Stimulated activated CD4-positive, alpha-beta T cell treated with anti-CD3 and anti-CD28 coated beads, TNF-alpha, amount 100 ng/mL, for 1 hour (primary cell): Measurements from ENCODE around the gene STIM2.

Experiments used
- DNase-seq, 3 donors: peaks; one replicate each; pipeline ENCODE4 v3.0.0-alpha.2; 2020; ENCODE audit warnings: low read depth in 3 of 3, low spot score in 1 of 3

Gene STIM2

DNA sequence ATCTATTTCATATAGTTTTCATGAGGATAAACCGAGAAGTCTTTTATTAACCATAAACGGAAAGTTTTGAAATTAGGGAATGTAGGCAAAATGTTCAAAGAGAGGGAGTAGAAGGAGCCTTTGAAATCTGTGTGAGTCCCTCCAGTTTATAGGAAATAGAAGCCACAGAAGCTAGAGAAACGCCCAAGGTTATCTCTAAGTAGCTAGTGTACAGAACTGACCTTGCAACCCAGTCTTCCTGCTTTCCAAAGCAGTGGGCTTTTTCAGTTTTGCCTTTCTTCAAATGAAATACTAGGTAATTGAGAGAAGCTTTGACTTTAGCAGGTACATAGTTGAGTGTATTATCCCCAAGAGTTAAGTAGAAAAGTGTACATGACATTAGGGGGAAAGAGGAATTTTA, 39.4 kb downstream of the STIM2 start:
- no peak for DNase-seq

DNA sequence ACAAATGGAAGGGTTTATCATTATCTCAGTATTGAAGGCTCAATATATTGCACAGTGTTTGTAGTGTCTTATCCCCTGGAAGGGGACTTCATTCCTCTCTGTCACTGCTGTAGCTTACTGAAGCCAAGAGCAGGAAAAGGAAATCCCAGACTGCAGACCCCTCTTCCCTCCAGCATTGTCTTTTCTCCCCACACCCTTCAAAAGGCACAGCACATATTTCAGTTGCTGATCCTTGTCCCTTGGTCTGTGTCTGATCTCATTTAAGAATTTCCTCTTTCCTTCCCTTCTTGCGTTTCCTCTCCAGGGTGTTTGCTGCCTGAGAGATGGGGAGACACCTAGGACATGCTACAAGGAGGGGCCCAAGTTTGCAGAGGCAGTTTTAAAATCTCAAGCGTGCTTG, 40.1 kb downstream of the STIM2 start:
- no peak for DNase-seq

DNA sequence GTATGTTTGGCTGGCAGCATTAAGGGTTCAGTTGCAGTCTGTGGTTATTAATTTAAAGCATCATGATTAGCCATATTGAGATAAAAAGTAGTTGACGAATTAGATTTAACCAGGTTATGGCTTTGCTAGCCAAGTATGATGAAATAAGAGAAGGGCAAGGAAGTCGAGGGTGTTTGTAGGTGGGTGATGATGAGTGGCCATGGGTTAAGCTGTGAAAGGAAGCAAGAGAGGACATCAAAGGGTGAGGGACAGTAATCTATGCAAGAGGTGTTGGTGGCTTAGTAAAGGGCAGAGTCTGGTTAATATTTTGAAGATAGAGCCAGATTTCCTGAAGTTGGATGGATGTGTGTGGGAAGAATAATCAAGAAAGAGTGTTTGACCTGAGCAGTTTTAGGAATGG, 44.5 kb downstream of the STIM2 start:
- no peak for DNase-seq

- DNase-seq = no peak
Measured at GRCh38 chr4:26907731-26908599, 47.3 kb downstream of the STIM2 start.

GRCh38 chr4:26909369-26909768, 48.7 kb downstream of the STIM2 start:
- DNase-seq = no peak

DNA sequence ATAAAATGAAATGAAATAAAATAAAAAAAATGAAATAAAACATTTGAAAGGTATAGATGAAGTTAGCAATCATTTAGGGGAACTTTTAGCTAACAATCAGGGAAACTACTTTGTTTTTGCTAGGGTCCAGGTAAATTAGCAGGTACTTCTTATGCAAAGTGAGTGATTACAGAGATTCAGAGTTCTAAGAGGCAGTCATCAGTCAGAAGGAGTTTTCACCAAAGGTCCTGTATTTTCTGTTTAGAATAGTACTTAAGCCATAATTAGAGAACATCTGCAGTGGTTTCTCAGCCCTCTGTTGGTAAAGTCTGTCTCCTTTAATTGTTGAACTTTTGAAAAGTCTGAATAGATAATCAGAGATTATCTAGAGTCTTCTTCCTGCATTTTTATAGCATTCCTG, 50.6 kb downstream of the STIM2 start:
- no peak for DNase-seq

DNA sequence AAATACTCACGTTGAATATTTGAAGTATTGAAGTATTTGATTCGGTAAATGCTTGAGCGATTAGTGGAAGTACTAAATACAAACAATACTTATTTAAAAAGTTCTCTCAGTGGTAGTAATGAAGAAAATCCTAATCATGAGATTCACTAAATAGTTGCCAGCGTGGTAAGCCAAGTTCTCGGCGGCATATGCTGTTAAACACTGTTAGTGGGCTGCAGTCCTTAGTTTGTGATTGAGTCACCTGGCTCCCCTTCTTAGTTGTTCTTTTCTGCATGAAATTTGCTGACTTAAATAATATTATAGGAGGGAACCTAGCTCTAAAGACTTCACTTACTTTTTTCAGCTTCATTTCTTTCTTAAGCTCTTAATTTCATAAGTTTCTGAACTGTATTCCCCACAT, 51.4 kb downstream of the STIM2 start:
- no peak for DNase-seq

GRCh38 chr4:26912810-26913209, 52.2 kb downstream of the STIM2 start:
- no peak for DNase-seq

- no peak for DNase-seq
Measured at GRCh38 chr4:26916195-26916594, 55.6 kb downstream of the STIM2 start.

- no peak for DNase-seq
Measured at GRCh38 chr4:26930964-26931363, 70.3 kb downstream of the STIM2 start.

DNA sequence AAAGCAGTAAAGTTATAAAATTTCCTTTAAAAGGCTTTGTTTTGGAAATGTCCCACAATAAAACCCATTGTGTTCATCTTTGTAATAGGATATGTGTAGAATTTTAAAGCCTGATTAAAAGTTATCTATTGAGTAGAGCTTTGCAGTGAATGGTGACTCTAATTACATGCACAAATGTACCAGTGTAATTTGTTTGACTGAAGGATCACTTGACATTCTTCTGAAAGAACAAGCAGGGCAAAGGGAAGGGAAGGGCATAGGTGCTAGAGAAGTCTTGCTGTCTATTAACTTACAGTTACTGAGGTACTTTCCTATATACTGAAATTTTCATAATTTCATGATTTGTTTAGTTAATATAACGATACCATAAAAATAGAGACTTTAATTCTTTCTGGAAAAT, 70.8 kb downstream of the STIM2 start:
- no peak for DNase-seq

- no peak for DNase-seq
Measured at GRCh38 chr4:26931966-26932365, 71.3 kb downstream of the STIM2 start.

- DNase-seq = no peak
Measured at GRCh38 chr4:26935397-26935796, 74.8 kb downstream of the STIM2 start.

DNA sequence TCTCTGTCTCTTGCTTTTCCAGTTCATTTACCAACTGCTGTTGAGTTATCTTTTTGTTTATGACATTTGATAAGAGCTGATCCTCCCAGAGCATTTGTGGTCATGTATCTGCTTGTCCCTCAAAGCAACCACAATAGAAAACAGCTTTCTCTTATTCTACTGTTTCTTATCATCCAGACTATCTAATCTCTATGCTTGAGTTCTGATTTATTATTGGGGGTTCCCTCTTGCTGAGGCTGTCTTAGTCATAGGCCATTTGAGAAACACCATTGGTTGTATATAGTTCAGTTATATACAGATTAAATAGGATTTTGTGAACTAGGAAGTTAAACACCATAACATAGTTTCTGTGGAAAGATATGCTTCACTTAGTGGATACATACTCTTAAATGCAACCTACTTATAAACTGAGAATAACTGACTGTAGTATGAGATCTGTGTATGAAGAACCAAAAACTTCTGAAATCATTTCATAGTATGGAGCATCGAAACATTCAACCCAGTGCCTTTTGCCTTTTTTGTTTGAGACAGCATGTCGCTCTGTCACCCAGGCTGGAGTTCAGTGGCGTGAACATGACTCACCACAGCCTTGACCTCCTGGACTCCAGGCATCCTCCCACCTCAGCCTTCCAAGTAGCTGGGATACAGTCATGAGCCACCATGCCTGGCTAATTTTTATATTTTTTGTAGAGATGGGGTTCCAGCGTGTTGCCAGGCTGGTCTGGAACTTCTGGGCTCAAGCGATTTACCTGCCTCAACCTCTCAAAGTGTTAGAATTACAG, 75.8 kb downstream of the STIM2 start:
- DNase-seq = no peak

DNA sequence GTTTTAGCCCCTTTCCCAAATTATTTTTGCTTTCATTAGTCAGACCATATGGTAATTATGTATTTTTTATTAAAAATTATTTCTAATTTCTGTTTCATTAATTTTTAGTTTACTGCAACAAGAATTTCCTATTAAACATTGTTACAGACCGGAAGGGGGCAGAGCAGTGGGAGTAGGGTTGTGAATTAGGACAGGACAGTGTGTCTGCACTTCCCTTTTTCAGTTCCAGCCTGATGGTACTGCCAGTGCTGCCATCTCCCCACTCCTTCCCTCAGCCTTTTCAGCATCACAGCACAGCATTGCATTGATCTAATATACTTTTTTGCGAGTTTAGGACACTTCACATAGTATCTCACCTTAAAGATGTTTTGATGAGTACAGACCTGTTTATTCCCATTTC, 76.5 kb downstream of the STIM2 start:
- no peak for DNase-seq

GRCh38 chr4:26937567-26937966, 76.9 kb downstream of the STIM2 start:
- no peak for DNase-seq

- DNase-seq = no peak
Measured at GRCh38 chr4:26938516-26938915, 77.9 kb downstream of the STIM2 start.

DNA sequence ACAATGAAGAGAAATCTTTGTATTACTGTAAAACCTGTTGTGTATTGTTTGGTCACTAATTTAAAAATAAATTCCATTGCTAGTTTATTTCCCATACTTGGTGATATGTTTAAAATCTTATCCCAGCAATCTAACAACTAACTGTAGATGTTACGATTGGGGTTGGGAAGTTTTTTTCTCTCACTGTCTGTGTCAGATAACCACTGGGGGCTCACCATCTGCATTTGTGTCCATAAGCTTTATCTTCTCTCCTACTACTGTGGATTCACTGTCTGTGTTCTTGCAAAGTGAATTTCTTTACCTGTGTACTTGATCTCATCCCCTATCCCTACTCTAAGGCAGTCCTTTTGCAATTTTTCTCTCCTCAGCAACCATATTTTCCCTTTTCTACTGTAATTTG, 81.3 kb downstream of the STIM2 start:
- no peak for DNase-seq

- no peak for DNase-seq
Measured at GRCh38 chr4:26942871-26943270, 82.2 kb downstream of the STIM2 start.

DNA sequence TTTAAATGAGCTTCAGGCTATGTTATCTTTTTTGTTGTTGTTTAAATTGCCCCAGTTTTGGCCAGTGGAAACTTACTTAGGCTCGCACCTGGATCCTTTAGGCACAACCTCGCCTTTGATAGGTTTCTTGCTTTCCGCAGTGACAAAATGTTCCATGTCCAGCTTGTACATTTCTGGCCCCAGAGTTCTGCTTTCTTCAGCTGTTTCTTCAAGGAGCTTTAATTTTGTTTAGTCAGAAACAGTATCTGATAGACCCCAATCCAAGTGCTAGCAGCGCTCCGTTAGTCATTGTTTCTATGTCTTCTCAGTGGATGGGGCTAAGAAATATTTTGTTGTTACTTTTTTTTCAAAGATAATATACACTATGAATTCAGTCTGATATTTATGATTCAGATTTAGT, 82.8 kb downstream of the STIM2 start:
- DNase-seq = no peak

DNA sequence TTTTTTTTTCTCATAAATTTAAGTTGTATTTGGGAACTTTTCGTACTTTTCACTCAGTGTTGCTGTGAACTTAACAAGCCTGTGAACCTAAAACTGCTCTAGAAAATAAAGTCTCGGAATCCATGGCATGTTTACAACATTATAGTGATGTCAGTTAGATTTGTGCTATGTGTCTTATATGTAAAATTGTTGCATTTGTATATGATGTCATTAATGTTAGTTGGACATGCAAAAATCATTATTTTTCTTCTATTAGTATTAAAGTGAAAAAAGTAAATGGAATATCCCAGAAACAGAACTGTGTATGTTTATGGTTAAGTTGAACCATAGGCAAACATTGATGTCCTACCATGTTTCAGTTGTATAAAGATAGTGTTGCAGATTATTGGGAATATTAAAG, 85.2 kb downstream of the STIM2 start:
- DNase-seq = no peak

DNA sequence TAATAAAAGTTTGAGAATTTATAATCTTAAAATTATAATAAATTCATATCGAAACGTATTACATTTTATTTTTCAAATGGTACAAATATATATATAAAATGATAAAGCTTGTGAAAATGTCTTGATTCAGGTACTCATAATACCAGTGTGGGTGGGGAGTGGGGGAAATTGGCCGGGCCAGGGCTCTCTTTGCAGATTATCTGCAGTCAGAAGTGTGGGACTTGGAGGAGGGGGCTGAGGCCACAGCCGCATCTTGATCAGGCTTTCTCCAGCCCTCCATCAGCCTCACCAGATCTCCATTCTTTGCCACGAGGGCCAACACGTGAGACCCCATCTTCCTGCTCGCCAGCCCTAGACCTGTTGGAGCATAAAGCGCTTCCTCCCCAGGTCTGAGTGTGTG, 86.7 kb downstream of the STIM2 start:
- DNase-seq = no peak

- DNase-seq = no peak
Measured at GRCh38 chr4:26950446-26950845, 89.8 kb downstream of the STIM2 start.
